GM12872 (cell line): ENCODE data around the gene ARMC2.
A peak's percentile ranks its signal among the peaks of the same experiment; 100 is the strongest.

ENCODE experiments used
- TF ChIP-seq, protein P1 (sequence below): IDR thresholded peaks from 3 replicates; pipeline ENCODE4 v1.5.1; 2011; ENCODE audit warnings: low read depth, mild to moderate bottlenecking, low read length, moderate library complexity; ENCODE audit not compliant: insufficient read depth

The ARMC2 gene

DNA sequence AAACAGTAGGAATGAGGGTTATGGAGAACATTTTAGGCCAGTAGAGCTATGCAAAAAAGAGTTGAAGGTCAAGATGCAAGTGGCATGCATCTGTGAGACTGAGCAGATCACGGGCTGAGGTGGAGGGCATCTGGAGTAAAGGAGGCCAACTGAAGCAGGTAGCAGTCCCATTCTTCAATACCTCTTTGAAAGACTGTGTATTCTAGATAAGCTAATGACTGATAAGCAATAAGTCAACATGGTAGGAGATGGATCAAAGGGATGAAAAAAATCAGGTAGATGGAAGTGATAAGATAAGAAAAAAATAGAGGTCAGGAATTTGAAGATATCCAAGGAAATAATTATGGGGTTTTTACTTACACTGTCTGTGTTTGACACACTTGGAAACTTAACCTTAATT, 55.6 kb downstream of the ARMC2 start:
- TF ChIP-seq, protein P1, sequence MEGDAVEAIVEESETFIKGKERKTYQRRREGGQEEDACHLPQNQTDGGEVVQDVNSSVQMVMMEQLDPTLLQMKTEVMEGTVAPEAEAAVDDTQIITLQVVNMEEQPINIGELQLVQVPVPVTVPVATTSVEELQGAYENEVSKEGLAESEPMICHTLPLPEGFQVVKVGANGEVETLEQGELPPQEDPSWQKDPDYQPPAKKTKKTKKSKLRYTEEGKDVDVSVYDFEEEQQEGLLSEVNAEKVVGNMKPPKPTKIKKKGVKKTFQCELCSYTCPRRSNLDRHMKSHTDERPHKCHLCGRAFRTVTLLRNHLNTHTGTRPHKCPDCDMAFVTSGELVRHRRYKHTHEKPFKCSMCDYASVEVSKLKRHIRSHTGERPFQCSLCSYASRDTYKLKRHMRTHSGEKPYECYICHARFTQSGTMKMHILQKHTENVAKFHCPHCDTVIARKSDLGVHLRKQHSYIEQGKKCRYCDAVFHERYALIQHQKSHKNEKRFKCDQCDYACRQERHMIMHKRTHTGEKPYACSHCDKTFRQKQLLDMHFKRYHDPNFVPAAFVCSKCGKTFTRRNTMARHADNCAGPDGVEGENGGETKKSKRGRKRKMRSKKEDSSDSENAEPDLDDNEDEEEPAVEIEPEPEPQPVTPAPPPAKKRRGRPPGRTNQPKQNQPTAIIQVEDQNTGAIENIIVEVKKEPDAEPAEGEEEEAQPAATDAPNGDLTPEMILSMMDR = no peak

DNA sequence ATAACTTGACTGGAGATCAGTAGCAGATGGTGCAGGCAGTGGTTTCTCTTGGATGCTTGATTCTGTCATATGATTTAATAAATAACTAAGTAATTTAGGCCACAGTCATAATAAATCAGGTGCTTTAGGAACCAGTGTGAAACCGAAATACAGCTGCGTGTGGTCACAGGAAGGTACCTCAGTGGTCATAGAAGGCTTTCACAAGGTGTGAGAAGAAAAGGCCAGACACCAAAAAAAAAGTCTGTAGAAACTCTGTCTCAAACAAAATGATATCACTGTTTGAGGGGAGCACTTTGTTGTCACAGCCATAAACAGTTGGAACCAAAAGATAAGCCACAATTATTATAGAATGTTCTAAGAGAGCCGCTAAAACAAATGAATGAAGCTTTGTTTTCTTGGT, 56.5 kb downstream of the ARMC2 start:
- TF ChIP-seq, protein P1 = no peak

DNA sequence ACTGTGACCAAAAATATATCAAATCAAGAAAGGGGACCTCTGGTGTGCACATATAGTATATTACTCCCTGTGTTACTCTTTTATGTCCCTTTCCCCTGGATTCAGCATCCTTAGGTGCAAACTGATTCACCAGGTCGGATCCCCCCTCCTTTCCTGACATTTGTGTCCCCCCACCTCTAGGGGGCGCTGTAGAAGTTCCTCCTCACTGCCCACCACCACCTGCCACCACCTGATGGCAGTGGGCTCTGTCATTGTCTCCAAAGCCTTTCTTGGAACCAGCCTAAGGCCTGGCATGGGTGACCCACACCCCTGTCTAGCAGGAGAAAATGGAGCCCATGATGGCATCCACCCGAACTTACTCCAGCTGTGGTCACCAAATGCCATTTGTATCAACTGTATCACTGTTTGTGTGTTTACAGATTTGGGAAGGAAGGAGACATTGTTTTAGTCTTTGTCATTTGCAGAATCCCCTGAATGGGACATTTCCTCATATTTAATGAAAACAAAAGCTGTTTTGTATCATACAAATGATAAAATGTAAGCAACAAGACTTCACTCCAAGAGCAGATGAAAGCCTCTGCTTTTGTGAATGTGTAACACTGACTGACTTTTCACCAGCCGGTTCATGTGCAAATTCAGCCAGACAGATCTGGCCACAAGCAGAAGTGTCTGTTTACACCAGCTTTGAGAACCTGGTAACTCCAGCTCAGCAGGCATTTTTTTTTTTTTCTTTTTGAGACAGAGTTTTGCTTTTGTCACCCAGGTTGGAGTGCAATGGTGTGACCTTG, 66.2 kb downstream of the ARMC2 start:
- TF ChIP-seq, protein P1 = peak; percentile 82

DNA sequence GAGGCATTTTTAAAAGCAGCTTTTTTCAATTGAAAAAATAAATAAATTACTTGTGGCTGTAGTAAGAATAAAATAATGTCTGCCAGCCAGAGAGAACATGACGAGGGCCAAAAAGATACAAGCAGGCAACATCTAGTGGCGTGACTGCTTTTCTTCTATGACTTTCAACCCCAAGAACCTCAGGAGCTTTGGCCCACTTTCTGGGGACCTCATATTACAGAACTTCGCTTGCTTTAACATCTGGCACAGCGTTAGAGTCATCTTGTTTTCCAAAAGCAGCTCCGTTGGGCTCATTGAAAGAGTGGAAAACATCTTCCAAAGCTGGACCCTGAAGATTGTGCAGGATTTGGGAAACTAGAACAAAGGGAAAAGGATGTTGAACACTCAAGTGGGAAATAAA, 67.0 kb downstream of the ARMC2 start:
- TF ChIP-seq, protein P1 = no peak

DNA sequence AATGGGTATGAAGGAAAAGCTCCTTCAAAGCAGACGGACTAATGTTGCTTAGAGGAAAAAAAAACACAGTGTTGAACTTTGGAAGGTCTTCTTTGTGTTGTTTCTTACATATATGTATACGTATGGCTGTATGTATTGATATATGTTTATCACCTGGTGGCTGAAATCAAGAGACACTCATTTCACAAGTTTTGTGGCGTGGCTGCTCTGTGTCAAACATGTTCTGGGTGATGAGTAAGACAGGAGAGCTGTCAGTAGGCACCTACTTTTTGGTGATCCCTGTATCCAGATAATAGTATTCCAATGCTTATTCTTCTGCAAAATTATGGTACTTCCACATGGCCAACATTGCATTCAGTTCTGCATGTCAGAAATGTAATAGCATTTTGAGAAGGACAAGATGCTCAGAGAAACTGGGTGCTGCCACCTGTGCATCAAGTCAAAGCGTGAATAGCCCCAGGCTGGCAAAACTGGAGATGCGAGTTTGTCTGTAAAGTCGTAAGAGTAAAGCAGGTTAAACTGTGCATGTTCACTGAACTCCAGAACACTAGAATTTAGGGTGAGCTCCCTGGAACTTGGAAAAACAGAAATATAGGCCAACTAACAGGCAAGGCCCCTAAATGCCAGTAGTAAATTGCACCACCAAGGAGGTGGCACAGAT, 67.9 kb downstream of the ARMC2 start:
- TF ChIP-seq, protein P1 = no peak

DNA sequence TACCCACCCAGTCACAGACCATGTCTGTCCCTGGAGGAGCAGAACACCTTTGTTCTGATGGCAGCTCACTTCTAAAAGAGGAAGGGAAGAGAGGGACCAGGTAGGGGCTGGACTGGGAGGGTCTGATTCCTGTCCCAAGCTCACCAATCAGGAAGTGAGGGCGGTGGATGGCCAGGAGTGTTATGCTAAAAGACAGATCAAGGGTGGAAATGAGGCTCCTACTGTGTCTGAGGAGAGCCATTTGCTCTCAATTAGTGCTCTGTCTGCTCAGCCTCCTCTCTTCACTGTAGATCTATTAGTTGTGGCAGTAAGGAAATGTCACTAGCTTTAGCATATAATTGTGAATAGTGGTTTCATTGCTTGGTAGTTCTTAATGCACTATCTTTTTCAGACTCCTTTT, 72.5 kb downstream of the ARMC2 start:
- TF ChIP-seq, protein P1 = no peak

DNA sequence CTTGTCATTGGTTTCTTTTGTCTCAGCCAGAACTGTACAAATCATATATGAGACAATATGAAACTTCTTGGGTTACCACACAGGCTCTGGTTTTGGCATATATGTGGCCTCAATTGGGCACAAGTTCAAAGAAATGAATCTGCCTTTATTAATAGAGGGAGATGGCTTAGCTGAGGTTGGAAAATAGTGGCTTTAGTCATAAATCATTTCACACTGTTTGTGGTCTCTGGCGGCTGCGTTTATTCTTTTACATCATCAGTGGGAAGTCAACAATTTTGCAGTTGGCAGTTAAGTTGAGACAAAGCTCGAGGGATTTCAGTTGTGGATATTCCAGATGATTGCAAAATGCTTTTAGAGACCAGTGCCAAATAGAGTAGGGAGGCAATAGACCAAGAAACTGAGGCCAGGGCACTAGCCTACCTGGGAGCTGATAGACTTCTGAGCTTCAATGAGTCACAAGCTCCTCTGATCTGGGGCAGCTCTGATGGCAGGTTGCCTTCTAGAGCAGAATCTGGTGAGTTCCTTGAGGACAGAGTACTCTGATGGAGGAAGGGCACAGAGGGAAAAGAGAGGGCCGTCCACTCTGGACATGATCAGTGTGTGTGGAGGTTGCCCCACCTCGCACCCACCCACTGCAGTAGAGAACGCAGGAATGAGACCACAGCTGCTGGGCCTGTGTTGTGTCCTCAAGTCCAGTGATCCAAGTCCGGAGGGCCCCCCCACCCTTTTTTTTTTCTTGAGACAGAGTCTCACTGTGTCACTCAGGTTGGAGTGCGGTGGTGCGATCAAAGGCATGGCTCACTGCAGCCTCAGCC, 73.5 kb downstream of the ARMC2 start:
- TF ChIP-seq, protein P1 = no peak
